Neutrophil (primary cell): Measurements from ENCODE around the gene HK2.
"Not testable (repeated sequence)": the region's sequence is repeated elsewhere in the genome, so short reads cannot be mapped to it uniquely, and the experiment has no call there.

ENCODE experiments used
- H3K27ac ChIP-seq: fragments of 200-600 bp; sonication (generic); 2 replicates; pipeline ENCODE4 v1.5.1; 2016; ENCODE audit warnings: mild to moderate bottlenecking, moderate library complexity
- H3K27me3 ChIP-seq: fragments of 200-600 bp; sonication (generic); 2 replicates; pipeline ENCODE4 v1.6.0; 2016; ENCODE audit warnings: mild to moderate bottlenecking
- H3K36me3 ChIP-seq: fragments of 200-600 bp; sonication (generic); 2 replicates; pipeline ENCODE4 v1.5.1; 2017
- H3K4me1 ChIP-seq, 2 experiments: fragments of 200-600 bp in 1 of 2; sonication (generic) in 1 of 2; 1 replicate in 1 of 2; 2 replicates in 1 of 2; pipeline versions ENCODE4 v1.5.1 to v1.6.1; 2013 to 2016; ENCODE audit warnings: low read depth in 1 of 2, low read length in 1 of 2, mild to moderate bottlenecking in 1 of 2, moderate library complexity in 1 of 2; ENCODE audit not compliant: control insufficient read depth in 1 of 2, insufficient read depth in 1 of 2
- H3K4me3 ChIP-seq, 2 experiments: fragments of 200-600 bp in 1 of 2; sonication (generic) in 1 of 2; 1 replicate in 1 of 2; 2 replicates in 1 of 2; pipeline ENCODE4 v1.5.1; 2013 to 2016; ENCODE audit warnings: low read depth in 1 of 2, low read length in 1 of 2, mild to moderate bottlenecking in 1 of 2, moderate library complexity in 1 of 2
- H3K9me3 ChIP-seq: fragments of 200-600 bp; sonication (generic); 2 replicates; pipeline ENCODE4 v1.5.1; 2016
- TF ChIP-seq, protein P1 (sequence below): fragments of 200-600 bp; sonication (generic); IDR thresholded peaks from 2 replicates; pipeline ENCODE4 v1.5.1; 2016; ENCODE audit warnings: antibody characterized with exemption

HK2 gene

DNA sequence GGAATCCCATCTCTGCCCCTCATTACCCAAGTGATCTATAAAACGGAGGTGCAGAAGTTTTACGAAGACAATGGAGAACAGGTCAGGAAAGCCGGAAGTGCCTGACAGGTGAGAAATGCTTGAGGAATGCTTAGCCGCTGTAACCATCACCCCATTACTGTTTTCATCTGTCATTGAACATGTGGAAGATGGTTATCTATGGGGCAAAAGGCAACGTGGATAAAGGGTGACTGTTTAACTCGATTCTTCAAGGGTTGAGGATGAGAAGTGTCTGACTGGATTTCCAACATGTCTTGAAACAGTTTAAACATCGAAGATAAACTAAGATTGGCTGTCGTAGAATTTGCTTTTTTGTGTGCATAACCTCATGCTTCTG is 17.3 kb downstream of the HK2 start:
- Histone ChIP-seq H3K27ac (peak overlapping the region; percentile 96), H3K9me3 (no peaks in the 10 kb centered on the region), H3K27me3 (no peaks in the 10 kb centered on the region), H3K4me1 (peaks cover 76 to 81% of the 10 kb centered on the region in 2 experiments), H3K4me3 (peak overlapping the region in 1 of 2 experiments; percentile 55), H3K36me3 (peaks cover 21% of the 10 kb centered on the region)
- TF ChIP-seq, protein P1, sequence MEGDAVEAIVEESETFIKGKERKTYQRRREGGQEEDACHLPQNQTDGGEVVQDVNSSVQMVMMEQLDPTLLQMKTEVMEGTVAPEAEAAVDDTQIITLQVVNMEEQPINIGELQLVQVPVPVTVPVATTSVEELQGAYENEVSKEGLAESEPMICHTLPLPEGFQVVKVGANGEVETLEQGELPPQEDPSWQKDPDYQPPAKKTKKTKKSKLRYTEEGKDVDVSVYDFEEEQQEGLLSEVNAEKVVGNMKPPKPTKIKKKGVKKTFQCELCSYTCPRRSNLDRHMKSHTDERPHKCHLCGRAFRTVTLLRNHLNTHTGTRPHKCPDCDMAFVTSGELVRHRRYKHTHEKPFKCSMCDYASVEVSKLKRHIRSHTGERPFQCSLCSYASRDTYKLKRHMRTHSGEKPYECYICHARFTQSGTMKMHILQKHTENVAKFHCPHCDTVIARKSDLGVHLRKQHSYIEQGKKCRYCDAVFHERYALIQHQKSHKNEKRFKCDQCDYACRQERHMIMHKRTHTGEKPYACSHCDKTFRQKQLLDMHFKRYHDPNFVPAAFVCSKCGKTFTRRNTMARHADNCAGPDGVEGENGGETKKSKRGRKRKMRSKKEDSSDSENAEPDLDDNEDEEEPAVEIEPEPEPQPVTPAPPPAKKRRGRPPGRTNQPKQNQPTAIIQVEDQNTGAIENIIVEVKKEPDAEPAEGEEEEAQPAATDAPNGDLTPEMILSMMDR, result no peak

DNA sequence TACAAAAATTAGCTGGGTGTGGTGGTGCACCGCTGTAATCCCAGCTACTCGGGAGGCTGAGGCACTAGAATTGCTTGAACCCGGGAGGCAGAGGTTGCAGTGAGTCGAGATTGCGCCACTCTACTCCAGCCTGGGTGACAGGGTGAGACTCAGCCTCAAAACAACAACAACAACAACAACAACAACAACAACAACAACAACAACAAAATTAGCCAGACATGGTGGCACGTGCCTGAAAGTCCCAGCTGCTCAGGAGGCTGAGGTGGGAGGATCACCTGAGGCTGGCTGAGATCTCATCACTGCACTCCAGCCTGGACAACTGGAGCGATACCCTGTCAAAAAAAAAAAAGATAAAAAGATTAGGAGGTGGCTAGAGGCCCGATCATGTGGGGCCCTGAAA is 19.4 kb downstream of the HK2 start:
- H3K27me3 ChIP-seq, H3K9me3 ChIP-seq, H3K4me3 ChIP-seq: not testable (repeated sequence)
- Histone ChIP-seq H3K36me3 (peaks cover 33% of the 10 kb centered on the region), H3K4me1 (peaks cover 67 to 68% of the 10 kb centered on the region in 2 experiments), H3K27ac (peak overlapping the region; percentile 96)

DNA sequence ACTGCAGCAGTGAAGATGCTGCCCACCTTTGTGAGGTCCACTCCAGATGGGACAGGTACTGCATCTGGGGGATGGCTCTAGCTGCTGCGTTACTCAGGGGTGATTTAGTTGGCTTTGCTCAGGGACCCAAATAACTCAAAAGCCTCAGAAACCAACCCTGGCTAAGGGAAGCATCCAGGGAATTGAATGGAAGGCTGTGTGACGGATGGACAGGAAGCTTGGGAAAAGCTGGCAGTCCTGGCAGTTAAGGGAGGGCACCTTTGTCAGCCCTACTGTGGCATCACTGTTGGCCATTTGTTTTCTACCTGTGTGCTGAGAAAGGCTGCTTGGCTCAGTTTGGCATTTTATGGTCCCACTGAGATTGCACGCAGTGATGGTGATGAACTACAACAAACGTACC is 20.5 kb downstream of the HK2 start:
- no peak overlapping the region for H3K4me3 ChIP-seq
- peaks cover 61 to 62% of the 10 kb centered on the region in 2 experiments for H3K4me1 ChIP-seq
- H3K36me3 ChIP-seq, result peaks cover 33% of the 10 kb centered on the region
- no peaks in the 10 kb centered on the region for H3K9me3 ChIP-seq
- no peak overlapping the region for H3K27ac ChIP-seq
- TF ChIP-seq, protein P1, result no peak
- no peaks in the 10 kb centered on the region for H3K27me3 ChIP-seq

DNA sequence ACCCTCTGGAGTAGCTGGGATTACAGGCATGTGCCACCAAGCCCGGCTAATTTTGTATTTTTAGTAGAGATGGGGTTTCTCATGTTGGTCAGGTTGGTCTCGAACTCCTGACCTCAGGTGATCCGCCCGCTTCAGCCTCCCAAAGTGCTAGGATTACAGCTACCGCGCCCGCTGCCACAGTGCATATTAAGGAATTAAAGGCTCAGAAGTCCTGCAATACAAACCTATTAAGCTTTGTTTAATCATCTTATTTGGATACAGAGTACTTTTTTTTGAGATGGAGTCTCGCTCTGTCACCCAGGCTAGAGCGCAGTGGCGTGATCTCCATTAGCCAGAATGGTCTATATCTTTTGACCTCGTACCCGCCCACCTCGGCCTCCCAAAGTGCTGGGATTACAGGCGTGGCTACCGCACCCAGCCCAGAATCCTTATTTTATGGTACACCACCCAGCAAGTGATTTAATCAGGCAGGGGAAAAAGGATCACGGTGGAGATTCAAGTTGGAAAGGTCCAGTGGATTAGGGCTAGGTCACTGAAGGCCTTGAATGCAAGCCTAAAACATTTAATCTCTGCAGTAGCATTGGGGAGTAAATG is 21.3 kb downstream of the HK2 start:
- H3K36me3 ChIP-seq, result peaks cover 33% of the 10 kb centered on the region
- peak overlapping the region; percentile 53 for H3K27ac ChIP-seq
- peaks cover 55 to 56% of the 10 kb centered on the region in 2 experiments for H3K4me1 ChIP-seq
- H3K9me3 ChIP-seq, H3K4me3 ChIP-seq, H3K27me3 ChIP-seq: not testable (repeated sequence)

DNA sequence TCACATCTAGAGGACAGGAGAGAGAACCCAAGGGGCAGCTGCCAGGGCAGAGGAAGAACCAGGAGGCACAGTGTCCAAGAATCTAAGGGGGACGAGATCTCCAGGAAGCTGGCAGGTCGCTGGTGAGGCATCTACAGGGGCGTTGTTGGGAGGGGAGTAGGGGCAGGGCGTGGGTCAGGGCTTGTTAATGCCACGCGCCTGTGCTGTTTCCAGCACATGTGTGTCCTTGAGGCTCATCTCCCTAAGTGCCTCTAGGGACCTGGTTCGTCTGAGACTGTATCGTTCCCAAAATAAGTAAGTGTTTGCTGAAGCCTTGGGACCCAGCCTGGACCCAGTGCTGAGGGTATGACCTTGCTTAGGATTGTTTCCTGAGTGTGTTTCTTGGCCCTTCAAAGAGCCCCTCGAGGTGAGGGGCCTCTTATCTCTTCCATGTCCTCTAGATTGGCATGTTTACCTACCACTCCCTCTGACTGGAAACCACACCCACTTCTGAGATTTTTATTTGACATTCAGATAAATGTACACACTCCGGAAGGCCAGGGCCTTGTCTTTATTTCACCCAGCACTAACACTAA is 22.2 kb downstream of the HK2 start:
- TF ChIP-seq, protein P1, result no peak

DNA sequence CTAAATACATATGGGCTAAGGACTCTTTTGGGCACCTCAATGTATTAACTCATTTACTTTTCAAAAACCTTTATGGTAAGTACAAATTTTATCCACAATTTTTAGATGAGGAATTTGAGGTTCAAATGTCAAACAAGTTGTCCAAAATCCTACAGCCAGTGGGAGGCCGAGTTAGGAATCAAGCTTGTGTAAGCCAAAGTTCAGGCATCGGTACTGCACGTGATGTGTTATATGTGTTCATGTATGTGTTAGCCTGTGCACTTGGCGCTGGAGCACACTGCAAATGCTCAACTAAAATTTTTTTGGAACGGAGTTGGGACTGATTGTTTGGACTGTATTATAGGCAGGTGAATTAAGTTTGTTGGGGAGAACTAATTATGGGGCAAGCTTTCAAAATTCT is 22.7 kb downstream of the HK2 start:
- Histone ChIP-seq H3K4me3 (no peak overlapping the region), H3K27ac (peak overlapping the region; percentile 53), H3K4me1 (peaks cover 49 to 51% of the 10 kb centered on the region in 2 experiments), H3K27me3 (no peaks in the 10 kb centered on the region), H3K9me3 (no peaks in the 10 kb centered on the region), H3K36me3 (peaks cover 33% of the 10 kb centered on the region)
- TF ChIP-seq, protein P1, result no peak

More for the DNA sequence above, 22.2 kb downstream of the HK2 start:
- Histone ChIP-seq H3K27me3 (no peaks in the 10 kb centered on the region), H3K9me3 (no peaks in the 10 kb centered on the region), H3K27ac (peak overlapping the region; percentile 53), H3K36me3 (peaks cover 33% of the 10 kb centered on the region), H3K4me3 (no peak overlapping the region), H3K4me1 (peaks cover 53 to 56% of the 10 kb centered on the region in 2 experiments)
